ENCODE results near the gene ANKRD66.
A peak's percentile ranks its signal among the peaks of the same experiment; 100 is the strongest.

ANKRD66 gene

DNA sequence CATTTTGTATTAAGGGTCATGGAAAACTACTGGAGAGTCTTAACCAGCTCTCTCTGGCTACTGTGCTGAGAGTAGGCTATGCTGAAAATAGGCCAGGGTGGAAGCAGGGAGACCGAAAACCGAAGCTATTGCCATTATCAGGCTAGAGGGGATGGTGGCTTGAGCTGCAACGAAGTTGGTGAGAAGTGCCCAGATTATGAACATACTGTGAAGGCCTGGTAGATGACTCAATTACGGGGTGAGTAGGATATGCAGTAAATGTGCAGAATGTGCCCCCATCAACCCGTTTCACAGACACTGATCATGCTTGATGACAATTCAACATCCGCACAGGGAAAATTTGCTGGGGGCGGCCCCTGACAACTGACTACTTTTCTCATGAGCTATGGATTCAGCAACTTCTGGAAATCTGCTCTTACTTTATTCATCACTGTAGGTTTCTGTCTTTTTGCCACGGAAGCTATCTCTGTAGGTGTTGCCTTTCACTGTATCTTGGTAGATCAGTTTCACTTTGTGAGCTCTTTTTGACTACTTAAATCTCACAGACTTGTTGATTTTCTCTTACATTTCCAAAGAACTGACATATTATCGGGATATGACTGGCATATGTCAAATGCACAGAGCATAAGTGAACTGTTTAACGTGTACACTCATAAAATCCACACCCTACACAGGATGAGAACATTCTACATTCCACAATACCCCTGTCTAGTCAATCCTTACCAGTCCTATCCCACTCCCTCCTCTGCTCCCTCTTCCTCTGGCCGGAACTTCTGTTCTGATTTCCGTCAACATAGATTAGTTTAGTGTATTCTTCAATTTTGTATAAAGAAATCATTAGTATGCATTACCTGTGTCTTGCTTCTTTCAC, 31.0 kb downstream of the ANKRD66 start:
- no peak for ATAC-seq
- TF ChIP-seq, protein P1, sequence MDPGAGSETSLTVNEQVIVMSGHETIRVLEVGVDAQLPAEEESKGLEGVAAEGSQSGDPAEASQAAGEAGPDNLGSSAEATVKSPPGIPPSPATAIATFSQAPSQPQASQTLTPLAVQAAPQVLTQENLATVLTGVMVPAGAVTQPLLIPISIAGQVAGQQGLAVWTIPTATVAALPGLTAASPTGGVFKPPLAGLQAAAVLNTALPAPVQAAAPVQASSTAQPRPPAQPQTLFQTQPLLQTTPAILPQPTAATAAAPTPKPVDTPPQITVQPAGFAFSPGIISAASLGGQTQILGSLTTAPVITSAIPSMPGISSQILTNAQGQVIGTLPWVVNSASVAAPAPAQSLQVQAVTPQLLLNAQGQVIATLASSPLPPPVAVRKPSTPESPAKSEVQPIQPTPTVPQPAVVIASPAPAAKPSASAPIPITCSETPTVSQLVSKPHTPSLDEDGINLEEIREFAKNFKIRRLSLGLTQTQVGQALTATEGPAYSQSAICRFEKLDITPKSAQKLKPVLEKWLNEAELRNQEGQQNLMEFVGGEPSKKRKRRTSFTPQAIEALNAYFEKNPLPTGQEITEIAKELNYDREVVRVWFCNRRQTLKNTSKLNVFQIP (CRISPR knock-in tag; IDR thresholded peaks at IDR 0.05; ENCODE audit: borderline replicate concordance, low read depth) = no peak
- TF ChIP-seq SNAI2 (CRISPR knock-in tag; IDR thresholded peaks at IDR 0.05) = no peak
- no peak for TF ChIP-seq ZFP30 (CRISPR knock-in tag; IDR thresholded peaks at IDR 0.05)
- TF ChIP-seq, protein P2, sequence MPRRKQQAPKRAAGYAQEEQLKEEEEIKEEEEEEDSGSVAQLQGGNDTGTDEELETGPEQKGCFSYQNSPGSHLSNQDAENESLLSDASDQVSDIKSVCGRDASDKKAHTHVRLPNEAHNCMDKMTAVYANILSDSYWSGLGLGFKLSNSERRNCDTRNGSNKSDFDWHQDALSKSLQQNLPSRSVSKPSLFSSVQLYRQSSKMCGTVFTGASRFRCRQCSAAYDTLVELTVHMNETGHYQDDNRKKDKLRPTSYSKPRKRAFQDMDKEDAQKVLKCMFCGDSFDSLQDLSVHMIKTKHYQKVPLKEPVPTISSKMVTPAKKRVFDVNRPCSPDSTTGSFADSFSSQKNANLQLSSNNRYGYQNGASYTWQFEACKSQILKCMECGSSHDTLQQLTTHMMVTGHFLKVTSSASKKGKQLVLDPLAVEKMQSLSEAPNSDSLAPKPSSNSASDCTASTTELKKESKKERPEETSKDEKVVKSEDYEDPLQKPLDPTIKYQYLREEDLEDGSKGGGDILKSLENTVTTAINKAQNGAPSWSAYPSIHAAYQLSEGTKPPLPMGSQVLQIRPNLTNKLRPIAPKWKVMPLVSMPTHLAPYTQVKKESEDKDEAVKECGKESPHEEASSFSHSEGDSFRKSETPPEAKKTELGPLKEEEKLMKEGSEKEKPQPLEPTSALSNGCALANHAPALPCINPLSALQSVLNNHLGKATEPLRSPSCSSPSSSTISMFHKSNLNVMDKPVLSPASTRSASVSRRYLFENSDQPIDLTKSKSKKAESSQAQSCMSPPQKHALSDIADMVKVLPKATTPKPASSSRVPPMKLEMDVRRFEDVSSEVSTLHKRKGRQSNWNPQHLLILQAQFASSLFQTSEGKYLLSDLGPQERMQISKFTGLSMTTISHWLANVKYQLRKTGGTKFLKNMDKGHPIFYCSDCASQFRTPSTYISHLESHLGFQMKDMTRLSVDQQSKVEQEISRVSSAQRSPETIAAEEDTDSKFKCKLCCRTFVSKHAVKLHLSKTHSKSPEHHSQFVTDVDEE (CRISPR knock-in tag; IDR thresholded peaks at IDR 0.05) = no peak

DNA sequence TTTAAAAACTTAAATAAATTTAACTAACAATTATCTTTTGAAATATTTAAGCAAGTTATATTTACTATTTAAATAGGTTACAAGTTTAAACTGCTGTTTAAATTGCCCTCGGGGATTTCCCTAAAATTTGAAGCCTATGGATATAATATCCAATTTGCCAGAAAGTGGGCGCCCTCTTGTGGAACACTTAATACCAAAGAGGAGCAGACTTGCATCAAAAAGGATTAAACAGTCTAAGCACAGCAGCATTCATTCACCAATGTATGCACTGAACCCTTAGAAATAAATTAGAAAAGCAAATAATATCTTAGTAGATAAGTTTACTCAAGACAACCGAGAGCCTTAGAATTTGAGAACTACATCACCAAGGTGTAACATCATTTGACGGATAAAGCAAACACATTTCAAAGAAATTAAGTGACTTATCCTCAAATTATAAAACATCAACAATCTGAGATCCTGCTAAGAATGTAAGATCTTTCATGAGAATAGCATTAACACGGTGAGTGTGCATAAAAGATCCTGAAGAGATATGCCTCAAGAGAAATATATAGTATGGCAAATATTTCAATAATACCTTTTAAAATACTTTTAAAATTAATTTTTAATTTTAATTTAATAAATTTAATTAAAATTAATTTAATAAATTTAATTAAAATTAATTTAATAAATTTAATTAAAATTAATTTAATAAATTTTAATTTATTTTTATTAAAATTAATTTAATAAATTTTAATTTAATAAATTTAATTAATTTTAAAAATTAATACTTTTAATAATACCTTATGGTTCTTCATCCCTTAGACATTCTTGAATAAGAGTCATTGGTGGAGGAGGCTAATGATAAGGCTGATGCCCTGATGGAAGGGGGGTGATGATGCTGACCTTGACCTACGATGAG, 35.0 kb downstream of the ANKRD66 start:
- ATAC-seq = peak; percentile 83
- TF ChIP-seq ZNF565 (CRISPR knock-in tag; conservative IDR thresholded peaks at IDR 0.05; ENCODE audit: low read depth) (no peak), ZNF70 (CRISPR knock-in tag; IDR thresholded peaks at IDR 0.05) (no peak), OSR1 (CRISPR knock-in tag; IDR thresholded peaks at IDR 0.05) (no peak), ZC3H10 (CRISPR knock-in tag; IDR thresholded peaks at IDR 0.05) (no peak), ZFP3 (CRISPR knock-in tag; IDR thresholded peaks at IDR 0.05) (no peak), RARB (CRISPR knock-in tag; IDR thresholded peaks at IDR 0.05) (no peak), ISL1 (CRISPR knock-in tag; IDR thresholded peaks at IDR 0.05) (no peak), ARNTL (CRISPR knock-in tag; IDR thresholded peaks at IDR 0.05; ENCODE audit: borderline replicate concordance, low read depth) (no peak)
- TF ChIP-seq, protein P3, sequence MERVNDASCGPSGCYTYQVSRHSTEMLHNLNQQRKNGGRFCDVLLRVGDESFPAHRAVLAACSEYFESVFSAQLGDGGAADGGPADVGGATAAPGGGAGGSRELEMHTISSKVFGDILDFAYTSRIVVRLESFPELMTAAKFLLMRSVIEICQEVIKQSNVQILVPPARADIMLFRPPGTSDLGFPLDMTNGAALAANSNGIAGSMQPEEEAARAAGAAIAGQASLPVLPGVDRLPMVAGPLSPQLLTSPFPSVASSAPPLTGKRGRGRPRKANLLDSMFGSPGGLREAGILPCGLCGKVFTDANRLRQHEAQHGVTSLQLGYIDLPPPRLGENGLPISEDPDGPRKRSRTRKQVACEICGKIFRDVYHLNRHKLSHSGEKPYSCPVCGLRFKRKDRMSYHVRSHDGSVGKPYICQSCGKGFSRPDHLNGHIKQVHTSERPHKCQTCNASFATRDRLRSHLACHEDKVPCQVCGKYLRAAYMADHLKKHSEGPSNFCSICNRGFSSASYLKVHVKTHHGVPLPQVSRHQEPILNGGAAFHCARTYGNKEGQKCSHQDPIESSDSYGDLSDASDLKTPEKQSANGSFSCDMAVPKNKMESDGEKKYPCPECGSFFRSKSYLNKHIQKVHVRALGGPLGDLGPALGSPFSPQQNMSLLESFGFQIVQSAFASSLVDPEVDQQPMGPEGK (CRISPR knock-in tag; IDR thresholded peaks at IDR 0.05; ENCODE audit: borderline replicate concordance) = no peak
- TF ChIP-seq, protein P4, sequence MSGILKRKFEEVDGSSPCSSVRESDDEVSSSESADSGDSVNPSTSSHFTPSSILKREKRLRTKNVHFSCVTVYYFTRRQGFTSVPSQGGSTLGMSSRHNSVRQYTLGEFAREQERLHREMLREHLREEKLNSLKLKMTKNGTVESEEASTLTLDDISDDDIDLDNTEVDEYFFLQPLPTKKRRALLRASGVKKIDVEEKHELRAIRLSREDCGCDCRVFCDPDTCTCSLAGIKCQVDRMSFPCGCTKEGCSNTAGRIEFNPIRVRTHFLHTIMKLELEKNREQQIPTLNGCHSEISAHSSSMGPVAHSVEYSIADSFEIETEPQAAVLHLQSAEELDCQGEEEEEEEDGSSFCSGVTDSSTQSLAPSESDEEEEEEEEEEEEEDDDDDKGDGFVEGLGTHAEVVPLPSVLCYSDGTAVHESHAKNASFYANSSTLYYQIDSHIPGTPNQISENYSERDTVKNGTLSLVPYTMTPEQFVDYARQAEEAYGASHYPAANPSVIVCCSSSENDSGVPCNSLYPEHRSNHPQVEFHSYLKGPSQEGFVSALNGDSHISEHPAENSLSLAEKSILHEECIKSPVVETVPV (CRISPR knock-in tag; IDR thresholded peaks at IDR 0.05) = no peak
- TF ChIP-seq, protein P5, sequence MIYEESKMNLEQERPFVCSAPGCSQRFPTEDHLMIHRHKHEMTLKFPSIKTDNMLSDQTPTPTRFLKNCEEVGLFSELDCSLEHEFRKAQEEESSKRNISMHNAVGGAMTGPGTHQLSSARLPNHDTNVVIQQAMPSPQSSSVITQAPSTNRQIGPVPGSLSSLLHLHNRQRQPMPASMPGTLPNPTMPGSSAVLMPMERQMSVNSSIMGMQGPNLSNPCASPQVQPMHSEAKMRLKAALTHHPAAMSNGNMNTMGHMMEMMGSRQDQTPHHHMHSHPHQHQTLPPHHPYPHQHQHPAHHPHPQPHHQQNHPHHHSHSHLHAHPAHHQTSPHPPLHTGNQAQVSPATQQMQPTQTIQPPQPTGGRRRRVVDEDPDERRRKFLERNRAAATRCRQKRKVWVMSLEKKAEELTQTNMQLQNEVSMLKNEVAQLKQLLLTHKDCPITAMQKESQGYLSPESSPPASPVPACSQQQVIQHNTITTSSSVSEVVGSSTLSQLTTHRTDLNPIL (CRISPR knock-in tag; IDR thresholded peaks at IDR 0.05; ENCODE audit: low read depth) = no peak

DNA sequence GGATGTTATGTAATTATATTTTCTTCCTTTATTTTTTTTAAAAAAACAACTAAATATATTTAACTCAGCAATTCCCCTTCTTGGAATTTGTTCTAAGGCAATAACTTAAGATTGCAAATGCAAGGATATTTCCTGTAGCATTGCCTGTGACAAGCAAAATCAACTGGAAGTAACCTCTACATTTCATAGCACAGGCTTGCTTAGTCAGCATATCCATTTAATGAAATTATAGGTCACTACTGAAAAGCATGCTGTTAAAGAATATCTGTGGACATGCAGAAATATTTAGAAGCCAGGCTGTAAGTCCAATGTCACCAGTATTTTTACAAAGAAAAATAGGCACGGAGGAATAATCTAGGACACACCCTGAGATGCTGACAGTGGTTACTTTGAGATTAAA, 37.8 kb downstream of the ANKRD66 start:
- TF ChIP-seq ZNF8 (CRISPR knock-in tag; IDR thresholded peaks at IDR 0.05) = no peak
- no peak for TF ChIP-seq TCF4 (CRISPR knock-in tag; IDR thresholded peaks at IDR 0.05; ENCODE audit: borderline replicate concordance)
- TF ChIP-seq ARNTL (CRISPR knock-in tag; IDR thresholded peaks at IDR 0.05; ENCODE audit: borderline replicate concordance, low read depth) = no peak
- TF ChIP-seq, protein P4 (CRISPR knock-in tag; IDR thresholded peaks at IDR 0.05) = no peak
- no peak for TF ChIP-seq ISL1 (CRISPR knock-in tag; IDR thresholded peaks at IDR 0.05)
- TF ChIP-seq, protein P5 (CRISPR knock-in tag; IDR thresholded peaks at IDR 0.05; ENCODE audit: low read depth) = no peak
- TF ChIP-seq, protein P3 (CRISPR knock-in tag; IDR thresholded peaks at IDR 0.05; ENCODE audit: borderline replicate concordance) = no peak
- no peak for TF ChIP-seq SNAI2 (CRISPR knock-in tag; IDR thresholded peaks at IDR 0.05)
- no peak for ATAC-seq
